Measurements from ENCODE around the gene CDK13.

CDK13 gene

DNA sequence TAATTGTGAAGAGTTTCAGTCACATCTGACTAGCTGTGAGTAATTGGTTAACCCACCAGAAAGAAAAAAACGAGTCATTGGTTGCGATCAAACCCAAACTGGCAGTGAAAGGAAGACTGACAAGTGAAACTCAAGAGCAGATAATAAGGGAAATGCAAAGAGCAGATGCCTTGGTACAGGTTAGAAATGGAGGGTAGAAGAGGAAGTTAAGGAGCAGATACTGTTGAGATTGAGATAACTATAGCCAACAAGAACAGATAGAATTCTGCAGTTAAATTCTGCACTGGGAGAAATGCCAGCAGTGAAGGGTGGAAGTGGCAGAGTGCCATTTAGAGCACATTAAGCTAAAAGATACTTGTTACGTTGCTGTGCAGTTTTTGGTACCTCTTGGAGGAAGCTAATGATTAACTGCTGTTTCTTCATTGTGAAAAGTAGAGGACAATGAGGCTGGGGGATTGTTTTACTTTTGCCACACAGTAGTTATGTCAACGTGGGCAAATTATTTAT lies 65.8 kb downstream of the CDK13 start:
- DNase-seq, result no peak

DNA sequence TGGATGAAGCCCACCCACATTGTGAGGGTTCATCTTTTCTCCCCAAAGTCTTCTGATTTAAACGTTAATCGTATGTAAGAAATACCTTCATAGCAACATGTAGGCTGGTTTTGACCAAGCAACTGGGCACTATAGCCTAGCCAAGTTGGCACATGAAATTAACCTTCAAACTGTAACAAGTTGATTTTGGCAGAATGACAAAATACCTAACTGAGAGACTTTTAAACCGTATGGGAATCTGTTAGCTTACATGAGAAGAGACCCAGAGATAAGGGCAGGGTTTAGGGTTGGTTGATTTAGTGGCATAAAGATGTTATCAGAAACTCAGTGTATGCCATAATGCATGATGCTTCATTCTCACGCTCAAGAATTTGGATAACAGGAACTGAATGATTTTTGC lies 69.5 kb downstream of the CDK13 start:
- DNase-seq, result no peak

DNA sequence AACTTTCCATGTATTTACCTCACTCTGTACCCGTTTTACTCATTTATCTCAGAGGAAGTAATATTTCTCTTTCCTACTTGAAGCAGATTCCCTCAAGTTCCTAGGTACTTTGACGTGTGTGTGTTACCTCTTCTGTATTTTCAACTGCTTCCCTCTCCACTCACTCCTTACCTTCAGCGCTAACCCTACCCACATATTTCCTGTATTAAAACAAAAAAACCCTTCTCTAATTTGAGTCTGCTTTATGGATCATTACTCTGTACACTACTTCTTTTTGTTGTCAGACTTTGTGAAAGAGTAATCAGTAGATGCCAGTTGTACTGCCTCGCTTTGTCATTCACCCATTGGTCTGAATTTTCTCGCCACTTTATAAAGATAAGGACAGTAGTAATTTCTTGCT lies 74.0 kb downstream of the CDK13 start:
- no peak for DNase-seq

DNA sequence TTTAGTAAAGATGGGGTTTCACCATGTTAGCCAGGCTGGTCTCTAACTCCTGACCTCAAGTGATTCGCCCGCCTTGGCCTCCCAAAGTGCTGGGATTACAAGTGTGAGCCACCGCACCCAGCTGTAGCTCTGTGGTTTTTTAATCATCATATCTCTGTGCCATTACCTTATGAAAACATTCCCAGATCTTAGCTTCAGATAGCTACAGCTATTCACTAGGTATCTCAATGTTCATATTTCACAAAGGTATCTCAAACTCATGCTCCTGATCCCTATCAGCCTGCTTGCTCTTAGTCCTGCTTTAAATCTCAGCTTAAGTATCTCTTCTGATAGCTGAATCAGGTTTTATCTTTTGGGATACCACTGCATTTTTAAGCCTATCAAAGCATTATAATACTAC lies 74.8 kb downstream of the CDK13 start:
- DNase-seq, result no peak

DNA sequence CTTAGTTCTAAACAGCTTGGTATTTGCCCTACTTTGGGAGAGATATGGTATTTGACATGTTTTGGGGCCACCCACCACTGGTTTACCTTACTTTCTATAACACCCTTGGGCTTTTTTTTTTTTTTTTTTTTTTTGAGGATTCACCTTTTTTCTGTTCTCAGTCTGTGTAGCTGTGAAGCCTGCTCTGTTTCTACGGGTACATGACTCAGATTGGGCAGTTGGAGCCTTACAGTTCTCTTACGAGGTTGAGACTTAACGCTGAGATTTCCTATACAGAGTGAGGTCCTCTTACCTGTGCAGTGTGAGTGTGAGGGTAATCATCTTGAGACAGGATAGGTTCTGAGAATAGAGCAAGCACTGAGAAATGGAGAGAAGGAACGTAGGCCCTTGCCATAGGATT lies 77.5 kb downstream of the CDK13 start:
- no peak for DNase-seq

DNA sequence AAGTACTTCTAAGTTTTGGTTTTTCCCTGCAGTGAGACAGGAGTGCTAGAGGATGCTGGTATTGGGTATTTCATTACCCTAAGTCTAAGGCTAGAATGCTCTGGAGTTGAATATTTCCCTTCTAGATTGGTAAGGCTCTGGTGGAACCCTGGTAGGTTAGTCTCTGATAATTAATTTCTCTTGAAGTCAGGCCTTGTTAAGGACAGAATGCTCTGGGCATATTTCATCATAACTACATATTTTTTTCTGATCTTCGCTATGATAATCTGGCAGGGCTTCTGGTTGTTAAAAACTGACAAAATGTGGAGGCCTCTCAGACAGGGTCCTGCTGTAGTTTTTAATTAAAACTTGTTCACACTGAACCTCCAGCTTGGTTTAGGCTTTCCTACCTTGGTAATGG lies 83.8 kb downstream of the CDK13 start:
- no peak for DNase-seq

DNA sequence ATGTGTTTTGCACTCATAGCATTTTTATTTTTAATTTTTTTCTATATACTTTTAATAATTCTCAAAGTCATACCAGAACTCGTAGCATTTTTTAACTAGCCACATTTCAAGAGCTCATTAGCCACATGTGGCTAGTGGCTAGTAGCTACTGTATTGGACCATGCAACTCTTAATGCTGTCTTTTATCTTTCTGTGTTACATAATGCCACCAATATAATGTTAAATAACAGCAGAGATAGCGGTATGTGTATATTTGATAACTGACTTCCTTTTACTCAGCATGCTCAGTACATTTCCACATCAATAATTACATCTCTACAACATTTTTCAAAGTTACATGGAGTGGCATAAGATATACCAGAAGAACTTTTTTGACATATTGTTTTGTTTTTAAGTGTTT lies 91.4 kb downstream of the CDK13 start:
- no peak for DNase-seq

DNA sequence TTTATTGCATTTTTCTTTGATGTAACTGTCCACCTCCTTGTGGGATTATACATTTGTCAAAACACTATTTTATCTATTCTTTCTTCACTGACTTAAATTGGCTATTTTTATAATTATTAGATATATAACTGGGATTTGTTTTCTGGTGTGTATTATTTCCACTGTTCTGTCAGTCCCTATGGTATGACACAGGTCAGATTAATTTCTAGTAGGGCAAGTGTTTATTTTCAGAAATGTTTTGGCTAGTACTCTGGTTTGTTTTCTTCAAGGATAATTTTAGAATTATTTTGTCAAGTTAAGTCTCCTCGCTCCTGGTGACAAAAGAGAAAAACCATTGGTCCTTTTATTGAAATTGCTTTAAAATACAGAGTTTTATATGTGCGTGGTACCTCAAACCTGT lies 93.1 kb downstream of the CDK13 start:
- no peak for DNase-seq

DNA sequence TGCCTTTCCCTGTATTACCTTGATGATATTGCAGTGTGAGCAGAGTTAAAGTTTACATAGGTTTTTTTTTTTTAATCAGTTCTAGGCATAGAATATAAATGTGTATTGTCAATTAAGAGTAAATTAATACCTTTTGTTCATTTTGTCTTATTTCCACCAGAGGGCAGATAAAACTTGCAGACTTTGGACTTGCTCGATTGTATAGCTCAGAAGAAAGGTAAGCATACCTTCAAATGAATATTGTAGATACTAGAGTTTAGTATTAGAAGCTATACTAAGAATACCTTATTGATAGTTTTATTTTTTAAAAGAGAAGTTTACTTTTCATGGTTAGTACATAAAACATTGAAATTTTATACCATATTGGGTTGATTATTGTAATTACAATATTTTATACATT lies 97.6 kb downstream of the CDK13 start:
- DNase-seq, result no peak

DNA sequence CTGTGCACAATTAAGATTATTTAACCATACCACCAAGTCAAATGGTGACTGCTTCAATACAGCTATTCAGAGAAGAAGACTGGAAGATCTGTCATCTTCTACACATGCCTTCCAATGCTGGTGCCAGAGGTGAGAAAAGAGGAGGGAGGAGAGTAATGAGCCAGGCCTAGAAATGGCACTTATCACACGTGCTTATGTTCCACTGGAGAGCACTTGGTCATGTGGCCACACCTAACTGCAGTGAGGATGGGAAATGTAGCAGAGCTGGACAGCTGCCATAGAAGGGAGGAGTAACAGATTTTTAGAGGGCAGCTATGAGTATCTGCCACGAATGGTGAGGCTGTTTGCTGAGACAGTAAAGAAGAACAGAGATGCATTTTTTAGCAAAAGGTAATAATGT lies 107.2 kb downstream of the CDK13 start:
- no peak for DNase-seq

DNA sequence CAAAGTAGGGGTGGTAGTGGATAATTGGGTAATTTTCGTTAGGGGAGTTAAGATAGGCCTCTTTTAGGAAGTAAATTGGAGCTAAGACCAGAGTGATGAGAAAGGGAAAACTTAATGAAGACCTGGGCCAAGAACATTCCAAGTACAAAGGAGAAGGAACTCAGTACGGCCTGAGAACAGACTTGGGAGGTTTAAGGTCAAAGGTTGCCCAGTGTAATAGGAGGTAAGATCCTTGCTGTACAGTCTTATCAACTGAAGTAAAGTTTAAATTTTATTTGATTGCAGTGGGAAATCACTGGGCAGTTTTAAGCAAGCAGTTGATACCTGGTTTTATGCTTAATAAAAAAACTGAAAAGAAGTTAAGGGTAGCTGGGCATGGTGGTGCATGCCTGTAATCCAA lies 108.0 kb downstream of the CDK13 start:
- DNase-seq, result no peak

DNA sequence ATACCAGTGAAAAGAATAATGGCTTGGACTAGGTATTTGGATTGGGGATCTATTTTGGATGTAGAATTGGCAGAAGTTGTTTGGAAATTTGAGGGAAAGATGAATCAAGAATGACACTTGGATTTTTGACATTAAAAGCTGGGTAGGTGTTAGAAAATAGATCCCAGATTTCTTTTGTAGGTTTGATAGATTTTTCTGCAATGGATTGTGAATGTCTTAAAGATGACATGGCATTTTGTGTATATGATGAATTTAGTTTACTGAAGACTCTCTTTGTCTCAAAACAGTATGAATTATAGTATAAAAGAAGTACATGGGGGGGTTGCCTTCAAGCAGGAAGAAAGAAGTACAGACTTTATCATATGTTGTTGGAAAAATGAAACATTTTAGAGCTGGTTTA lies 108.6 kb downstream of the CDK13 start:
- no peak for DNase-seq

DNA sequence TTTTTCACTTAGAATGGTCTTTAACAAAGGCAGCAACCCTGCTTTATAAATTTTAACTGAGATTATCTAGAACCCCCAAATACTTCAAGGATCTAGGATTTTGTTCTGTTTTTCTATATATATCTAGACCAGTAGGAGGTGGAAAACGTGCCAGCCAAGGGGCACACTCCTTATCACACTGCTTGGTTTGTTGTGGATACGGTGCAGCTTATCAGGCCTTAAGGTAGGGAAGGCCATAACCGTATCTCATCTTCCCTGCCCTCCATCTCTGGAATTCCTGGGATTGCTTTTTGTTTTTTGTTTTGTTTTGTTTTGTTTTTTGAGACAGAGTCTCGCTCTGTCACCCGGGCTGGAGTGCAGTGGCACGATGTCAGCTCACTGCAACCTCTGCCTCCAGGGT lies 109.0 kb downstream of the CDK13 start:
- no peak for DNase-seq

DNA sequence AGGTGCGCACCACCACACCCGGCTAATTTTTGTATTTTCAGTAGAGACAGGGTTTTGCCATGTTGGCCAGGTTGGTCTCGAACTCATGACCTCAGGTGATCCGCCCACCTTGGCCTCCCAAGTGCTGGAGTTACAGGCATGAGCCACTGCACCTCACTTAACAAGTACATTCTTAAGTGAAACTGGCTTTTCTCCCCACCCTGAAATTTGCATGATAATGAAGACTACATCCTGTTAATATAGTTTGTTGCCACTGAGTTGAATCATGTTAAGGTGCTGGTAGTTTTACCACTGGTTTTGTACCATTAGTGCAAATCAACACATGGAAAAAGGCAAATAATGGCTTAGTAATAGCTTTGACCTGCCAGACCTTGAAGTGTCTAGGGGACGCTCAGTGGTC lies 122.2 kb downstream of the CDK13 start:
- DNase-seq, result no peak

DNA sequence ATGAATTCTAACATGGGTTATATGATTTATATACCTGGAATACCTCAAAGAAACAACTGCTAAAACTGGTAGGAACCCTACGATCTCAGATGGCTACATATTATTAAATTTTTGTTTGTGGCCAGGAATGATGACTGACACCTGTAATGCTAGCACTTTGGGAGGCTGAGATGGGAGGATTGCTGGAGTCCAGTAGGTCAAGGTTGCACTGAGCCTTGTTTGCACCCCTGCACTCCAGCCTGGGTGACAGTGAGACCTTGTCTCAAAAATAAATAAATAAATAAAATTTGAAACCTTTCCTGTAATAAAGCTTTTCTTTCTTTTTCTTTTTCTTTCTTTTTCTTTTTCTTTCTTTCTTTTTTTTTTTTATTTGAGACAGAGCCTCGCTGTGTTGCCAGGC lies 123.2 kb downstream of the CDK13 start:
- no peak for DNase-seq

DNA sequence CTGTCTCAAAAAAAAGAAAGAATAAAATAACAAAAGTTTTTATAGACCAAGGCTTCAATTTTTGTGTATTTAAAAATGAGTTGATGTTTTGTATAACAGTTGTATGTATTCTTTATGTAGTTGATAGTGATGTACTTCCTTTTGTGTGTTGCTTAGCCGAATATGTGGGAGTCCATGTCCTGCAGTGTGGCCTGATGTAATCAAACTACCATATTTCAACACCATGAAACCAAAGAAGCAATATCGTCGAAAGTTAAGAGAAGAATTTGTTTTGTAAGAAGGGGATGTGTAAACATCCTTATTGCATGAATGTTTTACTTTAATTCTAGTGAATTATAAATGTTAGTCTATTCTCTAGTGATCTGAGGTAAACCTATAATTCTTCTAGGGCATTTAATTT lies 127.8 kb downstream of the CDK13 start:
- DNase-seq, result no peak

DNA sequence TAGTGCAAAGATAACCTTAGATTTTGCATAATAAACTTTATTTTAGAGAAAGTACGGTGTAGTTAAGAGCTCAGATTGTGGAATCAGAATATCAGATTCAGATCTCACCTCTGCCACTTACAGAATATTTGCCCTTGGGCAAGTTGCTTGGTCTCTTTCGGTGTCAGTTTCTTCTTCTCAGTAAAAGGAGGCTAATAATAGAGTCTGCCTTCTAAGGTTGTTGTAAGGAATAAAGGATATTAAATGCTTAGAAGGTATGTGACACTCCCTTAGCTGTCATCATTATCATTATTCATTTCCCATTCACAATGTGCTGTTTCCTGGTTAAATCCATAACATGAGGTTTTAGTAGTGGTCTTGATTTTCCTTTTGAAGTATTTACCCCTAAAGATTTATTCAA lies 142.1 kb downstream of the CDK13 start:
- no peak for DNase-seq

DNA sequence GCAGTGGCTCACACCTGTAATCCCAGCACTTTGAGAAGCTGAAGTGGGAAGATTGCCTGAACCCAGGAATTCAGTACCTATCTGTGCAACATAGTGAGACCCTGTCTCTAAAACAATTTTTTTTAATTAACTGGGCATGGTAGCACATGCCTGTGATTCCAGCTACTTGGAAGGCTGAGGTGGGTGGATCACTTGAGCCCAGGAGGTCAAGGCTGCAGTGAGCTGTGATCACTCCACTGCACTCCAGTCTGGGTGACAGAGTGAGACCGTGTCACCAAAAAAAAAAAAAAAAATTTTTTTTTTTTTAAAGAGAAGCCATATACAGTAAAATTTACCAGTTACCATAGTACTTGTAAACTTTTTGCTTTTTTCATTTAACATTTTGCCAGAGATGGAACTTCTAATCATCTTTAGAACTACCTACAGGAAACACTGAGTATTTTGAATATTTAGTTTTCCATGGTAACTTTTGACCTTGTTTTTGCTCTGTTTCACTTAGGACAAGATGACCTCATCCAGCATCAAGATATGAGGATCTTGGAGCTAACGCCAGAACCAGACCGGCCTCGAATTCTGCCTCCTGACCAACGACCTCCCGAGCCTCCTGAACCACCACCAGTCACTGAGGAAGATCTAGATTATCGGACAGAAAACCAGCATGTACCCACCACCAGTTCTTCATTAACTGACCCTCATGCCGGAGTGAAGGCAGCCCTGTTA lies 143.7 kb downstream of the CDK13 start:
- no peak for DNase-seq

DNA sequence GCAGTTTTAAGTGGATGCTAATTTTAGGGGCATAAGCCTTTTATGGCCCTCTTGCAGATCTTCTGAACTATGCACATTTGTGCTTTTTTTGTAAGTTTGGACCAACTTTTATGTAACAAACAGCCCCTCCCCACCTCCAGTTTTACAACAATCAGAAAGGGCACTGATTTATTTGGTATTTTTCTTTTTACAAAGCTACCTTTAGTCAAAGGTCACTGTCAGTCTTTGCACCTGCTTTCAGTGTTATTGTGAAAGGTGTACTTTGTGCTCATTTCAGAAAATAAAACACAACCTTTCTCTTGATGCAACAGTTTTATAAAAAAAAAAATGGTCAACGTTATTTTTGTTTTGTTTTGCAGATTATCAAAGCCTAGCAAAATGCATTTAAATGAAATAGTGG lies 145.2 kb downstream of the CDK13 start:
- no peak for DNase-seq

DNA sequence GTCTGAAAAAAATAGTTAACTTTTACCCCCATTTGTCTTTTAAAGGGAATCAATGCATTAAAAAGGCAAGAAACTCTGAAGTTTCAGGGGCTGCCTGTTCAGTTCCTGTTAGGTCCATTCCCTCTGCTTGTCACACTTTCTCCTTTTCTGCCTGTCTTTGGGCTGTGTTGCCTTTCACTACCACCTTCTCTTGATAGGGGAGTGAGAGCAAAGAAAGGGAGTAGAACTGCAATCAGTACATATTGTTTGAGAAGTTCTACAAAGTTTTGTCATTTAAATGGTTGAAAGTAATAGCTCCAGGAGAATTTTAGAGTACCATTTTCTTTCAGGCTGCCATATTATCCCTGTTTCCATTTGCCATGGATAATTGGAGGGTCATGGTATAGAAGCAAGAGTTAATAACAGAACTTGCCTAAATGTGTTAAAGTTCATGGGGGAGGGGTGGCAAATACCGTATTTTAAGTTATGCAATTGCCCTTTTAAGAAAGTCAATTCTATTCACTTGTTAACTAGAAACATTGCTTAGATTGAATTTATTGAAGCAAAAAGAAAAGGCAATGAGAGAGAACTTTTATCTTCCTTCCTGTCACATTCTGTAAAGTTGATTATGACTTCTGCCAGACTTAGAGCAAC lies 145.8 kb downstream of the CDK13 start:
- DNase-seq, result no peak

DNA sequence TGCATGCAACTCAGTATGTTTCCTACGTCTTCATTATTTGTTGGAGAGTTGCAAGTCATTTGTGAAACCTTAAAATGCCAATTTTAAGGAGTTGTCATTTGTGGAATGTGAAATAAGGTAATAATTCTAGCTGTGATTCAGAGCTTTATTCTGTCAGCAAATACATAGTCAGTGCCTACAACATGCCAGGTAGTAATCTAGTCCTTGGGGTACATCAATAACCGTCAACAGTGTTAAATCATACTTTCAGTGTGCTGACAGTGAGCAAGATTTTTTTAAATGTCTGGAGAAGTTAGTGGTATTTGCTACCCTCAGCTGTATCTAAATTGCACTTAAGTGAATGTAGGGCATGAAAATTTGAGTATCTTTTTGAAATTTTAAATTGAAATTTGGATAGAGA lies 147.7 kb downstream of the CDK13 start:
- no peak for DNase-seq

DNA sequence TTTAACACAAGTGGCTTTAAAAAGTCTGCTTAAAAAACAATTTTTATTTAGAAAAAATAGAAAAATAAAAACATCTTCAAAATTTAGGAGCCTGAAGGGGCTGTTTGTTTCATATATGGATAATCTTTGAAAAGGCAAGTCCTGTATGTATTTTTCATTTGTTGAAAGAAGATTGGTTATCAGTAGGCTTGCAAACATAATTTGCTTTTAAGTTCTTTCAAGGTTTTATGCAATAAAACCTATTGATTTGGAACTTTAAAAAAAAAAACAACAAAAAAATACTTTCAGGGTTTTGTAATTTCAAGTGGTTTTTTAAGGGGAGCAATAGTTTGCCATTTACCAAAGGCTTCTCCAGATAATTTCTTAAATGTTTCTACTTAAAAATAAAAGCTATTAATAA lies 148.8 kb downstream of the CDK13 start:
- no peak for DNase-seq

DNA sequence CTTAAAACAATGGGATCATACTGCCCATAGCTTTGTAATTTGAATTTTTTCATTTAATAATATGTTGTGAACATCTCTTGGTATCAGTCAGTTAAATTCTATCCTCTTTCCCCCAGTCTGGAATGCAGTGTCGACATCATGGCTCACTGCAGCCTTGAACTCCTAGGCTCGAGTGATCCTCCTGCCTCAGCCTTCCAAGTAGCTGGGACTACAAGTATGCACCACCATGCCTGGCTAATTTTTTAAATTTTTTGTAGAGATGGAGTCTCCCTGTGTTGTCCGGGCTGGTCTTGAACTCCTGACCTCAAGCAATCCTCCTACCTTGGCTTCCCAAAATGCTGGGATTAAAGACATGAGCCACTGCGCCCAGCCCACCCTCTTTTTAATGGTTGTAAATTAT lies 149.8 kb downstream of the CDK13 start:
- no peak for DNase-seq

DNA sequence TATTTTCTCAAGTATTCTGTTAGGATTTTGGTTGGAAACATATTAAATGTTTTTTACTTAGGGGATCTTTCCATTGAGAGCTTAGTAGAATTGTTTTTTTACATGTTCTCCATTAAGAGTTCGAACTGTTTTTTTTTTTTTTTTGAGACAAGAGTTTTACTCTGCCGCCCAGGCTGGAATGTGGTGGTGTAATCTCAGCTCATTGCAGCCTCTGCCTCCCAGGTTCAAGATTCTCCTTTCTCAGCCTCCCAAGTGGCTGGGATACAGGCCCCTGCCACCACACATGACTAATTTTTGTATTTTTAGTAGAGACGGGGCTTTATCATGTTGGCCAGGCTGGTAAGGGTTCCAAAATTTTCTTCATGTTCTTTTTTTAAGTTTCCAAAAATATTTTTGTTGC lies 151.1 kb downstream of the CDK13 start:
- no peak for DNase-seq

DNA sequence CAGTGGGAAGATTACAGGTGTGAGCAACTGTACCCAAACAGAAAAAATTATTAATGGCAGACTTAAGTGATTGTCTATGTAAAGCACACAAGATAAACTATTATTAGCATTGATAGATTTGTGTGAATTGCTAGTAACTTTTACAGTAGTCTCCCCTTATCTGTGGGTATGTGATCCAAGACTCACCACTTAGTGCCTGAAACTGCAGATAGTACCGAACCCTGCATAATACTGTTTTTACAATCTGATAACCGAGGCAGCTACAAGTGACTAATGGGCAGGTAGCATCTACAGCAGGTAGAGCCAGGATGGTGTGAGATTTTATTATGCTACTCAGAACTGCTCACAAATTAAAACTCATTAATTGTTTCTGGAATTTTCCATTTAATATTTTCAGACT lies 152.8 kb downstream of the CDK13 start:
- DNase-seq, result no peak
